K562 (cell line): Measurements from ENCODE around the gene KCTD1. TPM values are rescaled to one million over a fixed set of nuclear protein-coding genes. Genes with fewer than 3 reads are reported as not detected.

Experiments used
- ATAC-seq: fragments of 200-7000 bp; cut with Tn5 transposase; 3 replicates; pipeline ENCODE4 v1.9.1; 2020; ENCODE audit warnings: moderate library complexity
- BruUV-seq: library from RNA; stranded (reverse); fragments of 400-500 nt; replicated peaks from 2 replicates; lab custom pipeline; 2021; lab: Mats Ljungman, UMichigan
- CTCF ChIA-PET: fragments of 300-600 bp; formaldehyde crosslinking; extraction: SDS; loops from one replicate; lab custom pipeline; 2021; ENCODE audit warnings: low intra/inter-chr PET ratio; lab: Yijun Ruan, JAX
- POLR2A ChIA-PET: fragments of 300-600, 350-650 bp; sonication (Branson Sonifier 250); formaldehyde crosslinking; extraction: SDS; loops from one replicate; lab custom pipeline; 2021; ENCODE audit warnings: antibody characterized with exemption, inconsistent platforms; lab: Yijun Ruan, JAX
- DNase-seq, 4 experiments: peaks; one replicate each; pipeline versions ENCODE4 v3.0.0 to v3.0.0-alpha.2; 2011 to 2018; ENCODE audit warnings: low spot score in 3 of 4, mixed read lengths in 3 of 4; ENCODE audit errors: extremely low read depth in 1 of 4
- FAIRE-seq: peaks from 2 replicates; lab custom pipeline; 2011; peaks lifted over from hg19 to GRCh38; lab: Jason Lieb, UNC
- H2AFZ ChIP-seq: 2 replicates; pipeline ENCODE4 v1.6.0; 2011; ENCODE audit warnings: low read depth, low read length, control low read depth, inconsistent platforms
- H3K27ac ChIP-seq: fragments of 200-600 bp; 3 replicates; pipeline ENCODE4 v1.8.0; 2011; ENCODE audit warnings: low read depth, mild to moderate bottlenecking, control low read depth, inconsistent platforms, low read length, moderate library complexity, mixed read lengths; ENCODE audit errors: extremely low read depth
- H3K27me3 ChIP-seq, 2 experiments: fragments of 300-600 bp in 1 of 2; 2 replicates in 1 of 2; 3 replicates in 1 of 2; pipeline versions ENCODE4 v1.6.0 to v1.8.0; 2011; ENCODE audit warnings: inconsistent platforms in 2 of 2, low read length in 2 of 2, mild to moderate bottlenecking in 1 of 2, mixed read lengths in 1 of 2, moderate library complexity in 1 of 2; ENCODE audit not compliant: control insufficient read depth in 2 of 2, insufficient read depth in 2 of 2
- H3K36me3 ChIP-seq: fragments of 300-600 bp; 3 replicates; pipeline ENCODE4 v1.8.0; 2011; ENCODE audit warnings: mild to moderate bottlenecking, low read length, inconsistent platforms; ENCODE audit not compliant: control insufficient read depth, insufficient read depth
- H3K4me1 ChIP-seq, 2 experiments: fragments of 200-600 bp in 1 of 2; replicated peaks in 1 of 2; 2 replicates in 1 of 2; 3 replicates in 1 of 2; pipeline versions ENCODE4 v1.5.1 to v1.8.0; 2011; ENCODE audit warnings: inconsistent platforms in 2 of 2, low read length in 2 of 2, mild to moderate bottlenecking in 1 of 2, mixed read lengths in 1 of 2, moderate library complexity in 1 of 2; ENCODE audit not compliant: control insufficient read depth in 2 of 2, insufficient read depth in 2 of 2
- H3K4me2 ChIP-seq: 2 replicates; pipeline ENCODE4 v1.6.1; 2011; ENCODE audit warnings: low read length, control low read depth, inconsistent platforms, mixed read lengths; ENCODE audit not compliant: insufficient read depth
- H3K4me3 ChIP-seq: fragments of 200-600 bp; sonication (generic), shearing (Covaris generic); 2 replicates; pipeline ENCODE4 v1.5.1; 2016; ENCODE audit warnings: control low read depth, inconsistent platforms
- H3K79me2 ChIP-seq: fragments of 200-600 bp; 3 replicates; pipeline ENCODE4 v1.8.0; 2011; ENCODE audit warnings: low read length, inconsistent platforms; ENCODE audit not compliant: control insufficient read depth, insufficient read depth
- H3K9ac ChIP-seq, 2 experiments: 2 replicates each; pipeline versions ENCODE4 v1.6.0 to v1.6.1; 2011; ENCODE audit warnings: low read depth in 2 of 2, low read length in 2 of 2, control low read depth in 1 of 2, inconsistent platforms in 1 of 2, mild to moderate bottlenecking in 1 of 2, mixed read lengths in 1 of 2; ENCODE audit not compliant: insufficient read depth in 1 of 2
- H3K9me1 ChIP-seq: one replicate; pipeline ENCODE4 v1.6.0; 2011; ENCODE audit warnings: inconsistent platforms, mild to moderate bottlenecking, low read length, moderate library complexity; ENCODE audit not compliant: control insufficient read depth, insufficient read depth
- H3K9me3 ChIP-seq: replicated peaks from 2 replicates; pipeline ENCODE4 v1.5.1; 2011; ENCODE audit warnings: low read depth, low read length, inconsistent platforms; ENCODE audit not compliant: control insufficient read depth, insufficient read depth
- H4K20me1 ChIP-seq: replicated peaks from 2 replicates; pipeline ENCODE4 v1.6.1; 2011; ENCODE audit warnings: low read length, inconsistent platforms, mixed read lengths; ENCODE audit not compliant: control insufficient read depth, insufficient read depth
- BRCA1 ChIP-seq, 2 experiments: fragments of 450-650 bp in 1 of 2; sonication (generic) in 1 of 2; formaldehyde crosslinking in 1 of 2; IDR thresholded peaks; 2 replicates each; pipeline versions ENCODE4 v1.5.0 to v1.6.1; 2017 to 2020; ENCODE audit warnings: mild to moderate bottlenecking in 1 of 2, missing genetic modification reagents in 1 of 2
- ETV6 ChIP-seq, 3 experiments: fragments of 150-350 bp in 1 of 3; sonication (generic) in 1 of 3; formaldehyde crosslinking in 1 of 3; IDR thresholded peaks; 2 replicates each; pipeline versions ENCODE4 v1.6.1 to v1.8.0; 2014 to 2022; ENCODE audit warnings: borderline replicate concordance in 2 of 3, low read depth in 2 of 3, antibody characterized with exemption in 1 of 3, low read length in 1 of 3, mild to moderate bottlenecking in 1 of 3, missing genetic modification reagents in 1 of 3
- FOXK2 ChIP-seq, 2 experiments: fragments of 450-650 bp; IDR thresholded peaks in 1 of 2; conservative IDR thresholded peaks in 1 of 2; 2 replicates each; pipeline ENCODE4 v1.6.1; 2016; ENCODE audit warnings: low read depth in 2 of 2, mild to moderate bottlenecking in 1 of 2
- KLF16 ChIP-seq: IDR thresholded peaks from 2 replicates; pipeline ENCODE4 v1.6.1; 2016; ENCODE audit warnings: antibody characterized with exemption
- MLLT1 ChIP-seq, 2 experiments: fragments of 450-650 bp; IDR thresholded peaks; 2 replicates each; pipeline ENCODE4 v1.6.1; 2016
- TAF7 ChIP-seq: fragments of 450-650 bp; IDR thresholded peaks from 2 replicates; pipeline ENCODE4 v1.6.1; 2016; ENCODE audit warnings: missing genetic modification characterization, missing compliant biosample characterization
- ZNF609 ChIP-seq: sonication (generic); formaldehyde crosslinking; IDR thresholded peaks from 2 replicates; pipeline ENCODE4 v1.8.1; 2023; ENCODE audit warnings: missing genetic modification reagents, mild to moderate bottlenecking, borderline replicate concordance
- WGBS: fragments of 100-300 bp; shearing (Covaris generic); methylation state at CpG from one replicate; pipeline ENCODE4 v1.1.6; 2016; ENCODE audit warnings: low coverage, mixed read lengths; ENCODE audit not compliant: insufficient coverage; ENCODE audit errors: missing lambda C conversion rate; 5-methylcytosine and 5-hydroxymethylcytosine counted together
- in situ Hi-C: fragments of 300-500 bp; cut with MboI; formaldehyde crosslinking; loops from 4 replicates; pipeline ENCODE4 v1.15.0; 2018; ENCODE audit warnings: inconsistent platforms, mixed read lengths
- intact Hi-C: fragments of 100-400 bp; cut with micrococcal nuclease; formaldehyde crosslinking; loops from 2 replicates; pipeline ENCODE4 v1.14.2; 2022
- polyA plus RNA-seq, 8 experiments: library from polyadenylated mRNA; depleted of rRNA in 4 of 8; stranded (reverse) in 5 of 8; unstranded in 3 of 8; fragments of >200 nt; fragmentation: Nextera tagmentation in 2 of 8; fragmentation: Illumina TruSeq in 1 of 8; extraction: Ambion mirVana in 2 of 8; extraction: Trizol in 1 of 8; gene quantifications; 2 replicates each; pipeline versions ENCODE4 v1.2.1 to v1.2.3, GENCODE V29; 2011 to 2014; ENCODE audit warnings: inconsistent platforms in 1 of 8, missing spikeins in 1 of 8
- total RNA-seq, 7 experiments: library from RNA; depleted of rRNA in 6 of 7; stranded (reverse); fragments of >200 nt in 6 of 7; fragmentation: Illumina TruSeq in 2 of 7; extraction: Trizol in 2 of 7; gene quantifications; 2 replicates each; pipeline versions ENCODE4 v1.2.1 to v1.2.3, GENCODE V29; 2011 to 2021; ENCODE audit warnings: low replicate concordance in 1 of 7
- TF ChIP-seq, protein P1 (sequence below): sonication (generic); formaldehyde crosslinking; IDR thresholded peaks from 2 replicates; pipeline ENCODE4 v1.5.0; 2020; ENCODE audit warnings: missing genetic modification reagents

KCTD1 gene
- total and polyA plus RNA-seq, 9 of the 15 experiments (the other 6 are each of a cell fraction or from before 2014, with no cell fraction given): not detected

- BruUV-seq: no TSS peak
- Histone ChIP-seq H3K27ac (no peak overlapping the region), H3K79me2 (no peaks in the 10 kb centered on the region), H3K36me3 (no peaks in the 10 kb centered on the region), H3K9ac (no peak overlapping the region), H3K9me3 (no peaks in the 10 kb centered on the region), H3K4me1 (no peaks in the 10 kb centered on the region), H2AFZ (no peak overlapping the region)
- ATAC-seq: no peak
- POLR2A ChIA-PET: no interaction called here
- TF ChIP-seq ZNF609 (CRISPR knock-in tag) (no peak), MLLT1 (IDR thresholded peaks at IDR 0.05) (no peak), ETV6 (IDR thresholded peaks at IDR 0.05; ENCODE audit: borderline replicate concordance in 1 of 2, low read depth in 2 of 2, low read length in 1 of 2) (no peak), ETV6 (CRISPR knock-in tag; IDR thresholded peaks at IDR 0.05; ENCODE audit: borderline replicate concordance) (no peak), TAF7 (tag) (no peak), BRCA1 (IDR thresholded peaks at IDR 0.05) (no peak), BRCA1 (CRISPR knock-in tag; IDR thresholded peaks at IDR 0.05) (no peak), FOXK2 (conservative IDR thresholded peaks at IDR 0.05 in 1 of 2, IDR thresholded peaks at IDR 0.05 in 1 of 2; ENCODE audit: low read depth in 2 of 2) (no peak), KLF16 (no peak)
- TF ChIP-seq, protein P1, sequence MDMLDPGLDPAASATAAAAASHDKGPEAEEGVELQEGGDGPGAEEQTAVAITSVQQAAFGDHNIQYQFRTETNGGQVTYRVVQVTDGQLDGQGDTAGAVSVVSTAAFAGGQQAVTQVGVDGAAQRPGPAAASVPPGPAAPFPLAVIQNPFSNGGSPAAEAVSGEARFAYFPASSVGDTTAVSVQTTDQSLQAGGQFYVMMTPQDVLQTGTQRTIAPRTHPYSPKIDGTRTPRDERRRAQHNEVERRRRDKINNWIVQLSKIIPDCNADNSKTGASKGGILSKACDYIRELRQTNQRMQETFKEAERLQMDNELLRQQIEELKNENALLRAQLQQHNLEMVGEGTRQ (CRISPR knock-in tag): no peak
- TF ChIP-seq, all 486 proteins: peak for 0
- CTCF ChIA-PET: no interaction called here
- no peak for DNase-seq
- 4% methylated on average over 3 of the region's 3 CpGs for WGBS
- in situ Hi-C loops: no loop called here
- no peaks in the 10 kb centered on the region for H3K9me1 ChIP-seq
- H4K20me1 ChIP-seq: no peaks in the 10 kb centered on the region
- H3K4me2 ChIP-seq: no peak overlapping the region
- H3K27me3 ChIP-seq: peaks cover 0 to 2% of the 10 kb centered on the region in 2 experiments; a peak in 2 of 5 replicates
- no peak for FAIRE-seq
- intact Hi-C loops: no loop called here
- H3K4me3 ChIP-seq: no peak overlapping the region
Observed at GRCh38 chr18:26493021-26493420, 55.3 kb downstream of the KCTD1 start.
